Left ventricle myocardium inferior (tissue), 1 donor: ENCODE data around the gene IPO8. TPM values are rescaled to one million over a fixed set of nuclear protein-coding genes. Genes with fewer than 3 reads are reported as not detected.

Source experiments
- DNase-seq: peaks from one replicate; pipeline ENCODE4 v3.0.0-alpha.2; 2020
- H3K27ac ChIP-seq: fragments of 200-600 bp; replicated peaks from 2 replicates; pipeline ENCODE4 v1.8.0; 2021
- H3K27me3 ChIP-seq: fragments of 200-600 bp; 2 replicates; pipeline ENCODE4 v1.8.0; 2021; ENCODE audit warnings: low read depth
- H3K36me3 ChIP-seq: fragments of 200-600 bp; 2 replicates; pipeline ENCODE4 v1.8.0; 2021
- H3K4me1 ChIP-seq: fragments of 200-600 bp; 2 replicates; pipeline ENCODE4 v1.8.0; 2021
- H3K4me3 ChIP-seq: fragments of 200-600 bp; 2 replicates; pipeline ENCODE4 v1.8.0; 2021; ENCODE audit warnings: mild to moderate bottlenecking, moderate library complexity
- H3K9me3 ChIP-seq: fragments of 200-600 bp; replicated peaks from 2 replicates; pipeline ENCODE4 v1.8.0; 2021
- intact Hi-C: fragments of 100-400 bp; cut with micrococcal nuclease; formaldehyde crosslinking; loops from one replicate; pipeline ENCODE4 v1.11.0; 2022
- total RNA-seq: library from RNA; stranded (reverse); fragmentation: NEBNext Ultra II Directional; extraction: Animal tissue kit (Norgen Biotek cat#: 25700); gene quantifications from one replicate; pipeline ENCODE4 v1.2.1, GENCODE V29; 2021
- TF ChIP-seq, protein P1 (sequence below): fragments of 200-600 bp; IDR thresholded peaks from 2 replicates; pipeline ENCODE4 v1.8.0; 2021; ENCODE audit warnings: antibody characterized with exemption, mild to moderate bottlenecking, borderline replicate concordance
- donor health status: DM: no; HTN: yes; CAD: no; lungs with severe emphysema.

The IPO8 gene
- total RNA-seq, 1 donor from 2014 or later = 25.2 TPM

DNA sequence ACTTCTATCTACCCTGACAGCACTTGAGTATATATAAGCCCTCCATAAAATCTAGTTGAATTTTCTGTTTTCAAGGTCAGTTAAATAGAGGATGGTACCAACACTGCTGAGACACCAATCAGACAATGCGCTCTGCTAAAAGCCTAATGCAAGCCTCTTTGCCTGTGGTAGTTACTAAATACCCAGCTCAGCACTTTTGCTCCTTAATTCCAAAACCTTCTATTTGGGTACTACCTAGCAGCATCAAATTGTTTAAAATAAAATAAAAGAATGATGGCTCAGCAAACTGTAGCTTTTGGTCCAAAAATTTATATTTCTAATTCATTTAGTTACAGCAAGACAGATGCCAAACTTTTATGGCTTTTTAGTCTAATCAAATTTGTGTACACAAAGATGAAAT lies 107.9 kb downstream of the IPO8 start:
- TF ChIP-seq, protein P1, sequence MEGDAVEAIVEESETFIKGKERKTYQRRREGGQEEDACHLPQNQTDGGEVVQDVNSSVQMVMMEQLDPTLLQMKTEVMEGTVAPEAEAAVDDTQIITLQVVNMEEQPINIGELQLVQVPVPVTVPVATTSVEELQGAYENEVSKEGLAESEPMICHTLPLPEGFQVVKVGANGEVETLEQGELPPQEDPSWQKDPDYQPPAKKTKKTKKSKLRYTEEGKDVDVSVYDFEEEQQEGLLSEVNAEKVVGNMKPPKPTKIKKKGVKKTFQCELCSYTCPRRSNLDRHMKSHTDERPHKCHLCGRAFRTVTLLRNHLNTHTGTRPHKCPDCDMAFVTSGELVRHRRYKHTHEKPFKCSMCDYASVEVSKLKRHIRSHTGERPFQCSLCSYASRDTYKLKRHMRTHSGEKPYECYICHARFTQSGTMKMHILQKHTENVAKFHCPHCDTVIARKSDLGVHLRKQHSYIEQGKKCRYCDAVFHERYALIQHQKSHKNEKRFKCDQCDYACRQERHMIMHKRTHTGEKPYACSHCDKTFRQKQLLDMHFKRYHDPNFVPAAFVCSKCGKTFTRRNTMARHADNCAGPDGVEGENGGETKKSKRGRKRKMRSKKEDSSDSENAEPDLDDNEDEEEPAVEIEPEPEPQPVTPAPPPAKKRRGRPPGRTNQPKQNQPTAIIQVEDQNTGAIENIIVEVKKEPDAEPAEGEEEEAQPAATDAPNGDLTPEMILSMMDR = no peak
- no peaks in the 10 kb centered on the region for H3K36me3 ChIP-seq
- no peak overlapping the region for H3K4me3 ChIP-seq
- no peaks in the 10 kb centered on the region for H3K4me1 ChIP-seq
- H3K9me3 ChIP-seq = no peaks in the 10 kb centered on the region
- no peak for DNase-seq
- H3K27me3 ChIP-seq = no peaks in the 10 kb centered on the region
- no peak overlapping the region for H3K27ac ChIP-seq
- intact Hi-C loops = no loop called here

DNA sequence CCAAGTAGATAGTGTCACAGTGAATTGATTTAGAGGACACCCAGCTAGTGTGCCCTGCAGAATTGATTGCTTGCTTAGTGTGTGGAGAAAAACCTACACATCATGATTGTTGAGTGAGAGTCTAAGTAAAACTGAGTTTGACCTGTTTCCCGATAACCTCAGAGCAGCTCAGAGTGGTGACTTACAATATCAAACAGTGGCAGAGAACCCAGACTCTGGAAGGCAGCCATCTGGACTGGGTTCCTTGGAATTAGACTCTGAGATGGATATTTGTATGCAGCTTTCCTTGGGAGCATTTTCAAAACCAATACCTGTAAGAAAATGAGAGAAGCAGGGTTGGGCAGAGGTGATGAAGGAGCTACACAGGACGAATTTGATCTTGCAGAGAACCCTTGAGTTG lies 109.8 kb downstream of the IPO8 start:
- H3K4me1 ChIP-seq = no peaks in the 10 kb centered on the region
- no peak for DNase-seq
- TF ChIP-seq, protein P1 = no peak
- H3K27me3 ChIP-seq = no peaks in the 10 kb centered on the region
- no peaks in the 10 kb centered on the region for H3K9me3 ChIP-seq
- H3K36me3 ChIP-seq = no peaks in the 10 kb centered on the region
- H3K4me3 ChIP-seq = no peak overlapping the region
- no peak overlapping the region for H3K27ac ChIP-seq
- intact Hi-C loops = no loop called here

DNA sequence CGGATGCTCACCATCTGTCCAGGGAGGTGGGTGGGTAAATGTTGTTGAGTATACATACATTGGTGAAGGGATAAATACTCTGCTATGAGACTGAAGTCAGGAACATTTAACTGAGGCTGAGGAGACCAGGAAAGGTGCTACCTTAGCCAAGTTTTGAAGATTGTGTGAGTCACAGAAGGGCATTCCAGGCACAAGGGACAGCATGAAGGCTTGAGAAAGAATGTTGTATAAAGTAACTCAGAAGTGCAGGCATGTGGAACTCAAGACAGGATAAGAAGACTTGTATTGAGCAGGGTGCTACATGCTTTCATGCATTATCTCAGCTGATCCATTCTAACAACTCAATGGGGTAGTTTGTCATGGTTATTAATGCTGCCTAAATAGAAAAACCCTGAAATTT lies 112.7 kb downstream of the IPO8 start:
- no peak for DNase-seq
- H3K36me3 ChIP-seq = no peaks in the 10 kb centered on the region
- no peaks in the 10 kb centered on the region for H3K27me3 ChIP-seq
- H3K4me3 ChIP-seq = no peak overlapping the region
- no peaks in the 10 kb centered on the region for H3K9me3 ChIP-seq
- H3K4me1 ChIP-seq = no peaks in the 10 kb centered on the region
- TF ChIP-seq, protein P1 = no peak
- no peak overlapping the region for H3K27ac ChIP-seq
- intact Hi-C loops = no loop called here

DNA sequence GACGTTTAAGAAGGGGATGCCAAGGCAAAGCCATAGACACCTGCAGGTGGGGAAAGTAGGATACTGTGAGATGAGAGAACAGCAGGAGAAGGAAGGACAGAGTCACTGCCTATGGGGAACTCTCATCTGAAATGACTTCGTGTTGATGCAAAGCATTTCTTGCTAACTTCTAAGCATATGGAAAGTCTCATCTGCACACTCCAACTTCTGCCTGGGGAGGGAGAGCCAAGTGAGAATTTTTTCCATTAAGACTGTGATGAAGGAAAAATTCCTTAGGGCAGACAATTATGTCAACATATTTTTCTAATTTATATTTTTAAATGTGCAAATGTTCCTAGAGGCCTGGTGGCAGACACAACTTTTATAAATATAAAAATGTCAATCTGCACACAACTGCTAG lies 115.3 kb downstream of the IPO8 start:
- H3K27me3 ChIP-seq = no peaks in the 10 kb centered on the region
- no peak overlapping the region for H3K4me3 ChIP-seq
- intact Hi-C loops = no loop called here
- H3K27ac ChIP-seq = no peak overlapping the region
- H3K9me3 ChIP-seq = no peaks in the 10 kb centered on the region
- no peaks in the 10 kb centered on the region for H3K4me1 ChIP-seq
- no peak for DNase-seq
- TF ChIP-seq, protein P1 = no peak
- no peaks in the 10 kb centered on the region for H3K36me3 ChIP-seq

Other genes starting within 250 kb of the IPO8 start
- gene CAPRIN2, start 59.1 kb upstream of the IPO8 start, total RNA-seq = 27.5 TPM
- gene TSPAN11, start 230.9 kb upstream of the IPO8 start, total RNA-seq = 1.7 TPM